ENCODE measurements around the gene OBP2A.
A peak's percentile ranks its signal among the peaks of the same experiment; 100 is the strongest.
"Not testable (repeated sequence)": the region's sequence is repeated elsewhere in the genome, so short reads cannot be mapped to it uniquely, and the experiment has no call there.

Gene OBP2A

DNA sequence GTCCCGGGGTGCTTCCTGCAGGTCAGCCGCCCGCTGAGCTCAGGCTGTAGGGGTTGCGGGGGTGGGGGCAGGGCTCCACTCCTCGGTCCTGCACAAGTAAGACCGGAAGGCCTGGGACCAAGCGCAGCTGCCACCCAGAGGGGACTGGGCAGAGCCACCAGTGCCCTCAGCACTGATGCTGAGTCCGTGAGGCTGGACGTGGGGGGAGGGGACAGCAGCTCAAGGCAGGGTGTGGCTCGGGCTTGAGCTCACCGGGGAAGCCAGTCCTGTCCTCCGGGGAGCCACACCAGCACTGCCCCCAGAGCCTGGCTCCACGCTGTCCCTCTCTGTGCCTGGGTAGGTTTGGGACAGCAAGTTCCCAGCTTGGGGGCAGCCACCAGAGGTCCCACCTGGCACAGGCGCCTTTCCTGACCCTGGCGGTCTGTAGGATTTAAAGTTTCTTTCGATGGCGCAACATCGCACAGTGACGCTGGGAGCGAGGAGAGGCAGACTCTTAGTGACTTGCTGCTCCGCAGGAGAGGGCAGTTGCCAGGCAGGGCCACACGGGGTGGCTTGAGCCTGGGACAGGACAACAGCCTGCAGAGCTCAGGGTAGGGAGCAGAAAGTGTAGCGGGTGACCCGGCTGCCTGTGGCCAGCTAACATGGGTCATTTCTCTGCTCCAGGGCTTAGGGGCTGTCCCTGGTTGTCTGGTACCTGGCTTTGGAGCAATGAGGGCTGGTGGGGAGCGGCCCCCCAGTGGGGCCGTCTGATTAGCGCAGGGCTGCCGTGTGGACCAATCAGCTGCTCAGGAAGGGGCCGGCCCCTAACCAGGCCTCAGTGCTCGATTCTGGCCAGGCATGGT is 19.0 kb upstream of the OBP2A start:
- DNase-seq (ENCODE audit: low read depth) = no peak

DNA sequence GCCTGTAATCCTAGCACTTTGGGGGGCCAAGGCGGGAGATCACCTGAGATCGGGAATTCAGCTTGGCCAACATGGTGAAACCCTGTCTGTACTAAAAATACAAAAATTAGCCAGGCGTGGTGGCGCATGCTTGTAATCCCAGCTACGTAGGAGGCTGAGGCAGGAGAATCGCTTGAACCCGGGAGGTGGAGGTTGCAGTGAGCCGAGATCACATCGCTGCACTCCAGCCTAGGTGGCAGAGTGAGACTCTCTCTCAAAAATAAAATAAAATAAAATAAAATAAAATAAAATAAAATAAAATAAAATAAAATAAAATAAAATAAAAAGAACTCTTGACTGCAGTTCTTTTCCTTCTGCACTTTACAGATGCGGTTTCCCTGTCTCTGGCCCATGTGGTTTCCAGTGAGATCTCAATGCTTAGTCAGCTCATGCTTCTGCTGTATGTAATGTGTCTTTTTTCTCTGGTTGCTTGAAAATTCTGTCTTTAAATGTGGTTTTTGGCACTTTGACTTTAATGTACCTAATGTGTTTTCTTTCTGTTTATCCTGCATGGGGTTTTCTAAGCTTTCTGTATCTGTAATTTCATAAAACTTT is 17.0 kb upstream of the OBP2A start:
- DNase-seq (ENCODE audit: low read depth) = not testable (repeated sequence)

DNA sequence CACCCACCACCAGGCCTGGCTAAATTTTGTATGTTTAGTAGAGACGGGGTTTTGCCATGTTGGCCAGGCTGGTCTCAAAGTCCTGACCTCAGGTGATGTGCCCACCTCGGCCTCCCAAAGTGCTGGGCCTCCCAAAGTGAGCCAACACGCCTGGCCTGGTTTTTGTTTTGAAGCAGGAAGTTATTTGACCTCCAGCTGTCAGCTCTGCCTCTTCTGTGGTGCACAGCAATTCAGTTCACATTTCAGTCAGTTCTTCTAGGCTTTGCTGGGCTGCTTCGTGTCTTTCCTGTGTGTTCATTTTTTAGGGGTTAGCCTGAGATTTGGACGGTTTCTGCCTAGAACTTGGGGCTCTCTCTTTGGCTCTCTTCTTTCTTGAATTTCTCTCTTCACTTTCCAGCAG is 15.8 kb upstream of the OBP2A start:
- DNase-seq (ENCODE audit: low read depth) = no peak

DNA sequence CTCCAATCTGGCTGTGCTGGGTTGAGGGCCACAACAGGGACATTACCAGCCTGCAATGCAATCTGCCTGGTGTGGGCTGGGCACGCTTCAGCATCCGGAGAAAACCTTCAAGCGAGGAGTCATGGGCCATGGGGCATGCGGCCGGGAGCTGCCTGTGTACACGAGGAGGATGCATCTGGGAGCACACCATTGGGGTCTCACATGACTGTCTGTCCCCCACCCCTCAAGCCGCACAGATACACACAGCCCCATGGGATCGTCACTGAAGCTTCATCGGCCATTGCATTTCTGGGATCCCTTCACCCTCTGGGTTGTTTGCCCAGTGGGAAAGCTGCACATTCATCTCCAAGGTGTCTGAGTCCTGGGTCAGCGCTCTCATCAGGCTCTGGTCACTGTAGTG is 14.8 kb upstream of the OBP2A start:
- DNase-seq (ENCODE audit: low read depth) = no peak

DNA sequence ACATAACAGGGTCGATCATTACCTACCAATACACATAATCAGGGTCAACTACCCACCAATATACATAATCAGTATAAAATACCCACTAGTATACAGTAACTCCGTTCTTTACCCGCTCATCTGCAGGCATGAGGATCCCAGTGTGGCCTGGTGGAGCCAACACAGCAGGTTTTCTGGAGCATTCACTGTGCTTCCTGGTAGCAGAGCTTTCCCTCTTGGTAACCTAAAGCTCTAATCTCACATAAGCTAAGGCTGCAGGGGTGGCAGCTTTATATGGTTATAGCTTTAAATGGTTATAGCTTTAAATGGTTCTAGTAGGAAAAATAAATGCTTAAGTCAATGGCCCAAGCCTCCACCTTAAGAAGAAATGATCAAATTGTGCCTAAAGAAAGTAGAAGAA is 12.8 kb upstream of the OBP2A start:
- no peak for DNase-seq (ENCODE audit: low read depth)

DNA sequence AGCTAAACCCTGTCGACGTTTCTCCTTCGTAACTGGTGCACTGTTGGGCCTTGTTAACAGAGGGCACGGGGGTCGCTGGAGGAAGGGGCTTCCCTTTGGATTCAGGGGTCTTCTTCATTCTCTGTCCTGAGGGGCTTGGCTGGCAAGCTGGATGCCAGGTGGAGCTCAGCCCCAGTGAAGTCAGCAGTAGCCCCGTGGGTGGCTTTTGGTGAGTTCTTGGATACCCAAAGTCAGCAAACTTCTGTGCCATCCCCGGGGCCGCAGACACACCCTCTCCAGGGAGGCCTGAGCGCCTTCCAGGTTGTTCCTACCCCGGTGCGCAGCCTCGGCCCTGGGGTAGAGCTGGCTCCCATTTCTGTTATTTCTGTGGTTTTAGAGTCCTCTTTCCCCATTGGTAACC is 12.3 kb upstream of the OBP2A start:
- DNase-seq (ENCODE audit: low read depth) = no peak

DNA sequence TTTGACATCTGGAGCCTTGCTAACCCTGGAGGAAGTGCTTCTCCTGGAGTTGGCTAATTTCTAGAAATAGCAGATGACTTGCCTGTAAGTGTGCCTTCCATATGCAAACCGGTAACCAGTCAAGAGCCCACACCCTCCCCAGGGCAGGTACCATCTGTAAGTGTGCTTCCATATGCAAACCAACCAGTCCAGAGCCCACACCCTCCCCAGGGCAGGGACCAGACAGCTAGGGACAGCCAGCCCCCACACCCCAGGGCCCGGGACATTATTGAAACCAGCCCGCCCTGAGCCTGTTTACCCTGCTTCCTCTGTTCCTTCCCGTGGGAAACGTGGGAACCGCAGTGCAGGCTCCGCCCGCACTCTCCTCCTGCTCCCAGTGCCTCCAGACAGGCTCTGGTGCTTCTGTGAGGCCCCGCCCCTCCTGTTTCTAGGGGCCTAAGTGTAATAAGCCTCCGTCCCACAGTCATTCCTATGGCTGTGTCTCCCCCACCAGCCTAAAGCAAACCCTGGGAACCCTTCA is 11.7 kb upstream of the OBP2A start:
- DNase-seq (ENCODE audit: low read depth) = not testable (repeated sequence)

DNA sequence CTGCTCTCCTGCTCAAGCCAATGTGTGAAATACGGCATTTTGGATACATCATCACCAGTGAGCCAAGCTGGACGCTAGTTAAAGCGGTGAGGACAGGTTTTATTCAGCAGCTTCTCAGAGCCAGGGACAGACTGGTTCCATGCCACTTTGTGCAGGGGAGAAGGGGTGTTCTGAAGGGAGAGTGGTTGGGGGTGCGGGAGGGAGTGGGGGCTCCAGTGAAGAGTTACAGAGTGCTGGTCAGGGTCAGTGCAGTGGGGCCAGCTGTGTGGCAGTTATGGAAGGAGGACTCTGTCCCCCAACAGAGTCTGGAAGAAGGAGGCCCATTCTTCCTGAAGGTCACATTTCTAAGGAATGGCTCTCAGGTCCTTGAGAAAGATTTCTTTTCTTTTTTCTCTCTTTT is 11.1 kb upstream of the OBP2A start:
- DNase-seq (ENCODE audit: low read depth) = not testable (repeated sequence)

DNA sequence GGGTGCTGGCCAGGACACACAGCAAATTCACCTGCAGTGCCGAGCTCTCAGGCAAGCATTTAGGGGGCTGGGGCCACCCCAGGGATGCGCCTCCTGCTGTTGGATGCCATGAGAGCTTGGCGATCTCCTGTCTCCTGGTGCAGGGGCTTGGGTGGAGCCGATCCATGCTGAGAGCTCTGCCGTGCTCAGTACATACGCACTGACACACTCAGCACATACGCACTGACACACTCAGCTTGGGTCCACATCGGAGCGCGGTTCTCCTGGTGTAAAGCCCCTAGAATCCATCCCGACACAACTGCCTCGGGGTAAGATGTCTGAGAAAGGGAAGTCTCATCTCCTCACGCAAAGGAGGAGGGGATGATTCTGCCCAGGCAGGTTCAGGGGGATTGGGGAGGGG is 10.3 kb upstream of the OBP2A start:
- not testable (repeated sequence) for DNase-seq (ENCODE audit: low read depth)

DNA sequence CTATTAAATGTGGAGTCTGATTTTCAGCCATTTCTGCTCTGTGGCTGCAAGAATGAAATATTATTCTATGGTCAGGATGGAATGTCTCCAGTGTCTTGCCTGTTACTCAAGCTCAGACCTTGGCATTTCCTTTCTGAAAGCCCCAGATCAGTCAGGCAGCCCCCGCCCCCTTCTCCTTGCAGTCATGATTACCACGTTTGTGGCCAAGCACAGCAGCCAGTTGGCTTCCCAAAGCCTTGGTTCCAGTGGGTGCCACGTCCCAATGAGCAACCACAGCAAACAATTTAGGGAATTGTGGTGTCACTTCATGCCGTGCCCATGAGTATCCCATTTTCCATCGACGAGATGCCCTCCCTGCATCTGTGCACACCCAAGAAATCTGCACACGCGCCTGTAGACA is 9.7 kb upstream of the OBP2A start:
- no peak for DNase-seq (ENCODE audit: low read depth)

DNA sequence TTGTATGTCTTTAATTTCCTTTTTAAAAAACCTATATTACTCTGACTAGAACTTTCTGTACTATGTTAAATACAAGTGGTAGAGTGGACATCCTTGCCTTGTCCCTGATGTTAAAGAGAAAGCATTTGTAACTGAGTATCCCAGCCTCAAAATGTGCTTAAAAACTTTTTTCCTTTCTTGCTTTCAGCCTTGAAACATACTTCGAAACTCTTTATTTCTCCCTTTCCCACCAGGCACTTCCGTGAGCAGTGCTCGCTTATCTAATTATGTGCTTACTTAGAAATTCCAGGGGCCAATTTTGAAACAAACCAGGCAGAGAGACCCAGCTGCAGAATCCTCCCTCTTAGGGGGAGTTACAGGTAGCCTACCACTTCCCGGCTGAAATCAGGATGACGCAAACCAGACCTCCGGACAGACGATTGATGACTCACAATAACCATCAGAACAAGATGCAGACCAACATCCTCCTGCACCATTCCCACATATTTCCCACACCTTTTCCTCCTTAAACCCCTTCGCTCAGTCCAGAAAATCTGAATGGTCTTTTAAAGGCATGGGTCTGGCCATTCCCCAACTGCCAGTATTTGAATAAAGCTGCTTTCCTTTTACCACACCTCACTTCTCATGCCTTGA is 2.5 kb upstream of the OBP2A start:
- peak; percentile 2 for DNase-seq (ENCODE audit: low read depth)

DNA sequence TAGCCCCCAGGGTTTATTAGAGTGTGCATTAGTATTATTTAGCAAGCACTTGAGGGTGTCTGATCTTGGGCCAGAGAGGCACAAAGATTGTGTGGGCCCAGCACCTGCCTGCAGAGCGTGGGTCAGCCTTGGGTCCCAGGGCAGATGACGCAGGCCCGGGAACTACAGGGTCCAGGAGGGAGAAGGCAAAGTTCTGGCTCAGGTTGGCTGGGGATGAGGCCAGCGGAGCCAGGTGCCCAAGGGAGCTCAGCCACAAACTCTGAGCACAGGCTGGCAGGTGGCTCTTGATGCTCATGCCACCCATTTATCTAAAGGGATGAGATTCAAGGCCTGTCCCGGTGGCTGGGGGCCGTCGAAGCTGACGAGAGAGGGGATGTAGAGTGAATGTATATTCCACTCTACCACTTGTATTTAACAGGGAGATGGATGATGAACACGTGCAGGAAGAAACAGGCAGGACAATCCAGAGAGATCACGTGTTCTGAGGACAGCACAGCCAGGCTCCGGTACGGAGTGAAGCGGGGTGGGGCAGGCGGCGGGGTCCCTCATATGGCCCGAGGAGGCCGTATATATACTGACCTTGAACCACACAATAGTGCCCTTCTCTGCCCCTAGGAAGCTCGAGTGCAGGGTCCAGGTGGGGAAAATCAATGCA is 818 bp upstream of the OBP2A start:
- DNase-seq (ENCODE audit: low read depth) = no peak

DNA sequence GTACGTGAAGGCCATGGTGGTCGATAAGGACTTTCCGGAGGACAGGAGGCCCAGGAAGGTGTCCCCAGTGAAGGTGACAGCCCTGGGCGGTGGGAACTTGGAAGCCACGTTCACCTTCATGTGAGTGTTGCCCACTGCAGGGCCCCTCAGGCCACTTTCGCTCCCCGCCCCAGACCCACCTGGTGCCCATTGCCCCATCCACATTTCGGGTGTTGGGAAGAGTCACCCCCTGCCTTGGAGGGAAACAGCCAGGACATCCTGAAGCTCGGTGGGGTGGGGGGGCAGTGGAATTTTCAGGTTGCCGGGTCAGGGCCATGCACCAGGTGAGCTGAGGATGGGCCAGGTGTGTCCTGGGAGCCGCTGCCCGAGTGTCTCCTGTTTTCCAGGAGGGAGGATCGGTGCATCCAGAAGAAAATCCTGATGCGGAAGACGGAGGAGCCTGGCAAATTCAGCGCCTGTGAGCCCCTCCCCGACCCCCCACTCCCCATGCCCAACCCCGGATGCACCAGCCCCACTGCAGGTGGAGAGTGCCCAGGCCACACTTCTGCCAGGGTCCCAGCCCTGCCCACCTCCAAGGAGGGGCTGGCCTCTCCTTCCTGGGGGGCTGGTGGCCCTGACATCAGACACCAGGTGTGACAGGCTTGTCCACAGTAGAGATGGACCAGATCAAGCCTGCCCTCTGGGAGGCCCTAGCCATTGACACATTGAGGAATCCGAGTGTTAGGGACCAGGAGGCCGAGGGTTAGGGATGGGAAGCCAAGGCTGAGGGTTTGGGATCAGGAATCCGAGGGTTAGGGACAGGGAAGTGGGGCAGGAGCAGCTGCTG is 1.1 kb downstream of the OBP2A start:
- not testable (repeated sequence) for DNase-seq (ENCODE audit: low read depth)

DNA sequence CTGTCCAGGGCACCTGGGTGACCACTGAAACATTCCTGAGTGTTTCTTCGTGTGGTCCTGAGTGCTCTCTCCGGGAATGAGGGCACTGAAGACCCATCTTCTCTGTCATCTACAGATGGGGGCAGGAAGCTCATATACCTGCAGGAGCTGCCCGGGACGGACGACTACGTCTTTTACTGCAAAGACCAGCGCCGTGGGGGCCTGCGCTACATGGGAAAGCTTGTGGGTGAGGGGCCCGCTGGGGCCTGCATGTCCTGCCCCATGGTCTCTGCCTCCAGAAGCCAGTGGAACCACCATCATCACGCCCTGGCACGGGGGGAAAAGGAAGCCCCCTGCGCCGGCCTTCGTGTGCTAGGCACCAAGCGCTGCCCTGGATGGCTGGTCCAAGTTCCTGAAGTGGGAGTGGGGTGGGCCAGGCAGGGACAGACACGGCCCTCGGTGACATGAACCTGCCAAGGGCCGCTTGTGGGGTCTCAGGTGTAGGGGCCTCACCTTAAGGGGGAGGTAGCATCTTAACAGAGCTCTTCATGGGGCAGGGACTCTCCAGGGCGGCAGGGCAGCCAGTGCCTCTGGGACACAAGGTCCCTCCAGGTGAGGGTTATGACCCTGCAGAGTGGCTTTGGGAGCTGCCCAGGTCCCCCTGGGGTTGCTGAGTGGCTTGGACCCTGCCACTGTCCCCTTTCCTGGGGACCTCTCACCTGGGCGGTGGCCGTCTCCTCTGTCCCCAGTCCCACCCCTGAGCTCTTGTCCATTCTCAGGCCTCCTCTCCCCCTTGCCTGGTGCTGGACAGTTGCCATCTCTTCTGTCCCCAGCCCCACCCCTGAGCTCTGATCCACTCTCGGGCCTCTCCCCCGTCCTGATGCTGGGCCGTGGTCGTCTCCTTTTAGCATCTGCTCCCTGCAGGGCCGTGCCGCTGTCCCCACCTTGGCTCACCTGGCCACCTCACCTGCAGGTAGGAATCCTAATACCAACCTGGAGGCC is 2.1 kb downstream of the OBP2A start:
- no peak for DNase-seq (ENCODE audit: low read depth)

DNA sequence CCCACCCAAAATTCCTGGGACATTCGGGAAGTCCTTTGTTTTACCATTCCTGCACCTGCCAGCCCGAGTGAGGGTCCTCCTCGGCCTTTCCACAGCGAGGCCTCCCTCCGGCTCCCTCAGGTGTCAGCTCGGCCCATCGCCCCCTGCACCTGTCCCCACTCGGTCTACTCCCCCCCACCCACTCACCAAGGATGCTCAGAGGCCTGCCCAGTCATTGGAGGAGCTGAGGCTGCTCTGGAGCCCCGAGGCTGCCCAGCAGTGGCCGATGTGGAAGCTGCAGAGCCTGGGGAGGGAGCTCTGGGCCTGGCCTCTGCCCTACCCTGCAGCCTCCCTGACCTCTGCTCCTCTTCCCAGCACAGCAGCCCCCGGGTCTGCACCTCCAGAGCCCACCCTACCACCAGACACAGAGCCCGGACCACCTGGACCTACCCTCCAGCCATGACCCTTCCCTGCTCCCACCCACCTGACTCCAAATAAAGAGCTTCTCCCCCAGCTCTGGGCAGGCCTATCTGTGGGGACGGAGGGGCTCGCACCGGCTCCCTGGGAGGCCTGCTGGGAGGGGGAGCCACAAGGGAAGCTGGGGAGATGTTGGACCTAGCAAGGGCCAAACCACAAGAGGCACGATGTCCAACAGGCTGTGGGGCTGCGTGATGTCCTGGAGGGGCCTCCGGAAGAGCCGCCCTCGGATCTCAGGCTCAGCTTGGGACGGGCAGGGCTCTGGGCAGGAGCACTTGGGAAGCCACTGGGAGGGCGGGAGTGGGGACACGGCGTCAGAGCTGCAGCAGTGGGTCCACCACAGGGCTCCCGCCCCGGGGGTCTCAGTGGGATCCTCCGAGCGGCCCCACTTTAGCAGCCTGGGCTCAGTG is 3.8 kb downstream of the OBP2A start:
- not testable (repeated sequence) for DNase-seq (ENCODE audit: low read depth)

DNA sequence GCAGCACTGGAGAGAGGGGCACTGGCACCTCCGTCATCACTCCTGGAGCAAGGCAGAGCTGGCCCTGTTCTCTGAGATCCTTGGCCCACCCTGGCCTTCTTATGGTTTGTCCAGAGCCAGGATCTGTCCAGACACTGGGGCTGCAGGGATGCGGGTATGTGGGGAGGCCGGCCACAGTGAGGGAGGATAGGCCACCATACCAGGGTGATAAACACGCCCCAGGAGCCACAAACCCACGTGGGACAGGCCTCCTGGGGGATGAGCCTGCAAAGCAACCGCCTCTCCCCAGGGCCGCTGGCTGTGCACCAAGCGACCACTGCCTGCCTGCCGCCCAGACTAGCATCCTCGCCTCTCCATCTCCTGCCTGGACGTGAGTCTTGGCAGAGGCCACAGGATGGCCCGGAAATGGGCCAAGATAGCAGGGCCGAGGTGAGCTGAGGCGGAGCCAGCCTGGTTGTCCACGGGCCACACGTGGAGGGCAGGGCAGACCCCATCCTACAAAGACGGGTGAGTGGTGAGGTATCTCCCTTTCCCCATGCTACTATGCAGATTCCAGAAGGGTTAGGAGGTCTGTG is 4.5 kb downstream of the OBP2A start:
- DNase-seq (ENCODE audit: low read depth) = no peak

DNA sequence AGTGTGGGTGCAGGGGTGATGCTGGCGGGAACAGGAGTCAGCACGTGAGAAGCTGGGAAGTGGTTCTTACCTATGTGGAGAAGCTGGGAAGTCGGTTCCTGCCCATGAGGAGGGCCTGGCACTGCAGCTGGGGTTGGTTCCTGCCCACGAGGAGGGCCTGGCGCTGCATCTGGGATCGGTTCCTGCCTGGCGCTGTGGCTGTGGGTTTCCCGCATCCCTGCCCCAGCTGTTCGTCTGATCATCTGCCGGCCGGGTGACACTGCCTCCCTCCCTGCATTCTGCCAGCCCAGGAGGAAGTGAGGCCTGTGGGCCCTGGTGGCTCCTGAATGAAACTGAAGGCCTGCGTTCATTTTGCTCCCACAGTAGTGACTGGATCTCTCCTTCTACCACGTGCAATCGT is 5.1 kb downstream of the OBP2A start:
- DNase-seq (ENCODE audit: low read depth) = no peak

DNA sequence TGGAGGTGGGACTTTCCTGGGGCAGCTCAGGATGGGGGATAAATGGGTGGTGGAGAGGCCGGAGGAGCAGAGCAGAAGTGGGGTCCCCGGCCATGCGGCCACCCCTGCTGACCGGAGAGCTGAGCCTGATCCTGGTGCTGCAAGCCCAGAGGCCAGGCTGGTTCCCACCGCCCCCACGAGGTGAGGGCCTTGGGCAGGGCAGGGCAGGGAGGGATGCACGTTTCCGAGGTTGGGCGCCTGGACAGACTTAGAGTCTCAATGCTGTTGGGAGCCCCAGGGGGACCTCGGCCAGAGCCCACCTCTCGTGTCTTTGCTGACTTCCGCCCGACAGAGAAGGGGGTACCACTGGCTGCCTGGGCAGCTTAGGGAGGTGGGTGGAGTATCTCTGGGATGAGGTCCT is 5.5 kb downstream of the OBP2A start:
- DNase-seq (ENCODE audit: low read depth) = no peak

Measured in HS-5 (cell line).